ENCODE results near the gene STMN3. TPM values are rescaled to one million over a fixed set of nuclear protein-coding genes. Genes with fewer than 3 reads are reported as not detected.
"Not testable (repeated sequence)": the region's sequence is repeated elsewhere in the genome, so short reads cannot be mapped to it uniquely, and the experiment has no call there.

STMN3 gene
- polyA plus RNA-seq, 3 donors: 22.0 to 26.7 (median 23.8) TPM

- no peak for DNase-seq (ENCODE audit: low read depth in 3 of 3, low spot score in 2 of 3)
Measured at GRCh38 chr20:63618291-63618980, 34.8 kb downstream of the STMN3 start.

- no peak for DNase-seq (ENCODE audit: low read depth in 3 of 3, low spot score in 2 of 3)
Measured at GRCh38 chr20:63617876-63618265, 35.4 kb downstream of the STMN3 start.

- no peak for DNase-seq (ENCODE audit: low read depth in 3 of 3, low spot score in 2 of 3)
Measured at GRCh38 chr20:63617092-63617875, 35.9 kb downstream of the STMN3 start.

GRCh38 chr20:63613863-63614594 lies 39.2 kb downstream of the STMN3 start:
- DNase-seq (ENCODE audit: low read depth in 3 of 3, low spot score in 2 of 3): not testable (repeated sequence)

GRCh38 chr20:63612276-63612931 lies 40.8 kb downstream of the STMN3 start:
- DNase-seq (ENCODE audit: low read depth in 3 of 3, low spot score in 2 of 3): no peak

GRCh38 chr20:63611646-63612045 lies 41.6 kb downstream of the STMN3 start:
- DNase-seq (ENCODE audit: low read depth in 3 of 3, low spot score in 2 of 3): no peak

- DNase-seq (ENCODE audit: low read depth in 3 of 3, low spot score in 2 of 3): no peak
Measured at GRCh38 chr20:63610581-63611435, 42.4 kb downstream of the STMN3 start.

- DNase-seq (ENCODE audit: low read depth in 3 of 3, low spot score in 2 of 3): no peak
Measured at GRCh38 chr20:63606686-63607085, 46.5 kb downstream of the STMN3 start.

GRCh38 chr20:63602321-63602720 lies 50.9 kb downstream of the STMN3 start:
- no peak for DNase-seq (ENCODE audit: low read depth in 3 of 3, low spot score in 2 of 3)

GRCh38 chr20:63601679-63602078 lies 51.5 kb downstream of the STMN3 start:
- not testable (repeated sequence) for DNase-seq (ENCODE audit: low read depth in 3 of 3, low spot score in 2 of 3)

- DNase-seq (ENCODE audit: low read depth in 3 of 3, low spot score in 2 of 3): no peak
Measured at GRCh38 chr20:63599396-63600050, 53.7 kb downstream of the STMN3 start.

- DNase-seq (ENCODE audit: low read depth in 3 of 3, low spot score in 2 of 3): no peak
Measured at GRCh38 chr20:63598479-63599395, 54.5 kb downstream of the STMN3 start.

GRCh38 chr20:63597651-63598478 lies 55.4 kb downstream of the STMN3 start:
- no peak for DNase-seq (ENCODE audit: low read depth in 3 of 3, low spot score in 2 of 3)

- DNase-seq (ENCODE audit: low read depth in 3 of 3, low spot score in 2 of 3): no peak
Measured at GRCh38 chr20:63596423-63596822, 56.8 kb downstream of the STMN3 start.

GRCh38 chr20:63595416-63596127 lies 57.7 kb downstream of the STMN3 start:
- DNase-seq (ENCODE audit: low read depth in 3 of 3, low spot score in 2 of 3): no peak

- no peak for DNase-seq (ENCODE audit: low read depth in 3 of 3, low spot score in 2 of 3)
Measured at GRCh38 chr20:63594043-63594561, 59.1 kb downstream of the STMN3 start.

GRCh38 chr20:63592661-63593060 lies 60.6 kb downstream of the STMN3 start:
- no peak for DNase-seq (ENCODE audit: low read depth in 3 of 3, low spot score in 2 of 3)

All from right renal cortex interstitium (tissue), 3 donors.